ENCODE data around the gene RPTOR.

DNA sequence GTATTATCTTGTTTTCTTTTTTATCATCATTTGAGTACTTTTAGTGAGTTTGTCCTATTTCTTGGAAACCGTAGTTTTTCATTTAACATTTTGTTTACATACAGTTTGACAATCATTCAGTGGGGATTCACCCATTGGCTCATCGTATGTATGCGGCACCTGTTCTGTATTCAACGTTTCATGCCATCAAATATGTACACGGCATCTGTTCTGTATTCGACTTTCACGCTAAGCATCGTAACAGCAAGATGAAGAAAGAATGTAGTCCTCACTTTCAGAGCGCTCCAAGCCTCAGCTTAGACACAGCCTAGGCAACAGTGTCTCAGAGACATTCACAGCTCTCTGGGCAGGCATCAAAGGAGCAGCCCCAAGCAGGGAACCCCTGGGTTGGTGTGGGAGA is 269.9 kb downstream of the RPTOR start:
- TF ChIP-seq, protein P1, sequence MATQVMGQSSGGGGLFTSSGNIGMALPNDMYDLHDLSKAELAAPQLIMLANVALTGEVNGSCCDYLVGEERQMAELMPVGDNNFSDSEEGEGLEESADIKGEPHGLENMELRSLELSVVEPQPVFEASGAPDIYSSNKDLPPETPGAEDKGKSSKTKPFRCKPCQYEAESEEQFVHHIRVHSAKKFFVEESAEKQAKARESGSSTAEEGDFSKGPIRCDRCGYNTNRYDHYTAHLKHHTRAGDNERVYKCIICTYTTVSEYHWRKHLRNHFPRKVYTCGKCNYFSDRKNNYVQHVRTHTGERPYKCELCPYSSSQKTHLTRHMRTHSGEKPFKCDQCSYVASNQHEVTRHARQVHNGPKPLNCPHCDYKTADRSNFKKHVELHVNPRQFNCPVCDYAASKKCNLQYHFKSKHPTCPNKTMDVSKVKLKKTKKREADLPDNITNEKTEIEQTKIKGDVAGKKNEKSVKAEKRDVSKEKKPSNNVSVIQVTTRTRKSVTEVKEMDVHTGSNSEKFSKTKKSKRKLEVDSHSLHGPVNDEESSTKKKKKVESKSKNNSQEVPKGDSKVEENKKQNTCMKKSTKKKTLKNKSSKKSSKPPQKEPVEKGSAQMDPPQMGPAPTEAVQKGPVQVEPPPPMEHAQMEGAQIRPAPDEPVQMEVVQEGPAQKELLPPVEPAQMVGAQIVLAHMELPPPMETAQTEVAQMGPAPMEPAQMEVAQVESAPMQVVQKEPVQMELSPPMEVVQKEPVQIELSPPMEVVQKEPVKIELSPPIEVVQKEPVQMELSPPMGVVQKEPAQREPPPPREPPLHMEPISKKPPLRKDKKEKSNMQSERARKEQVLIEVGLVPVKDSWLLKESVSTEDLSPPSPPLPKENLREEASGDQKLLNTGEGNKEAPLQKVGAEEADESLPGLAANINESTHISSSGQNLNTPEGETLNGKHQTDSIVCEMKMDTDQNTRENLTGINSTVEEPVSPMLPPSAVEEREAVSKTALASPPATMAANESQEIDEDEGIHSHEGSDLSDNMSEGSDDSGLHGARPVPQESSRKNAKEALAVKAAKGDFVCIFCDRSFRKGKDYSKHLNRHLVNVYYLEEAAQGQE (IDR thresholded peaks at IDR 0.05; ENCODE audit: low read depth, low read length), result no peak
- no peak for TF ChIP-seq JUND (IDR thresholded peaks at IDR 0.05)
- TF ChIP-seq, protein P2, sequence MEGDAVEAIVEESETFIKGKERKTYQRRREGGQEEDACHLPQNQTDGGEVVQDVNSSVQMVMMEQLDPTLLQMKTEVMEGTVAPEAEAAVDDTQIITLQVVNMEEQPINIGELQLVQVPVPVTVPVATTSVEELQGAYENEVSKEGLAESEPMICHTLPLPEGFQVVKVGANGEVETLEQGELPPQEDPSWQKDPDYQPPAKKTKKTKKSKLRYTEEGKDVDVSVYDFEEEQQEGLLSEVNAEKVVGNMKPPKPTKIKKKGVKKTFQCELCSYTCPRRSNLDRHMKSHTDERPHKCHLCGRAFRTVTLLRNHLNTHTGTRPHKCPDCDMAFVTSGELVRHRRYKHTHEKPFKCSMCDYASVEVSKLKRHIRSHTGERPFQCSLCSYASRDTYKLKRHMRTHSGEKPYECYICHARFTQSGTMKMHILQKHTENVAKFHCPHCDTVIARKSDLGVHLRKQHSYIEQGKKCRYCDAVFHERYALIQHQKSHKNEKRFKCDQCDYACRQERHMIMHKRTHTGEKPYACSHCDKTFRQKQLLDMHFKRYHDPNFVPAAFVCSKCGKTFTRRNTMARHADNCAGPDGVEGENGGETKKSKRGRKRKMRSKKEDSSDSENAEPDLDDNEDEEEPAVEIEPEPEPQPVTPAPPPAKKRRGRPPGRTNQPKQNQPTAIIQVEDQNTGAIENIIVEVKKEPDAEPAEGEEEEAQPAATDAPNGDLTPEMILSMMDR (IDR thresholded peaks at IDR 0.05), result no peak
- no peak for TF ChIP-seq EZH2phosphoT487 (IDR thresholded peaks at IDR 0.05; ENCODE audit: borderline replicate concordance, low read depth)
- TF ChIP-seq SIN3A (IDR thresholded peaks at IDR 0.05; ENCODE audit: borderline replicate concordance, low read depth, low read length), result no peak
